ENCODE results near the gene LCN15. TPM values are rescaled to one million over a fixed set of nuclear protein-coding genes. Genes with fewer than 3 reads are reported as not detected.

LCN15 gene
- total RNA-seq, 1 experiment from 2014 or later: not detected

DNA sequence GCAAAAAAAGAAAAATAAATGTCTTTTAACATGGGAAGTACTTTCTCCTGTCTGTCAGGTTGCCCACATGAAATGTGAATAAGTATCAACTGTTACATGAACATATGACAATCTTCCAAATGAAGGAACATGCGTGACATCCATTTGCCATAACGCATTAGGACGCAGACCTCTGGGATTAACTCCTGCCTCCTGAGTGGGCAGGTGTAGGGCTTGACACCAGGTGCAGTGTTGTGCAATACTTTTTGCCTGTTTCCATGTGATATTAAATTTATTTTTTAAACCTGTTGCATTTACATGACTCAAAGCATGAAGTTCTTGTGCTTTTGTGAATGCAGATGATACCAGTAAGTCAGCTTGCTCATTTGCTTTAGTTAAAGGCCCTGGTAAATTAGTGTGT lies 18.1 kb upstream of the LCN15 start:
- Histone ChIP-seq H3K14ac (ENCODE audit: insufficient read depth, low read length) (no peak overlapping the region), H2BK120ac (ENCODE audit: low read depth, low read length, poor library complexity, severe bottlenecking) (no peak overlapping the region), H3K27ac (ENCODE audit: insufficient read length, low read depth, low read length) (no peak overlapping the region), H2BK15ac (ENCODE audit: low read depth, low read length) (no peak overlapping the region), H2AK5ac (ENCODE audit: insufficient read length, low read length) (no peak overlapping the region), H3K9me3 (ENCODE audit: control insufficient read depth, low read depth, low read length) (no peaks in the 10 kb centered on the region), H3K56ac (ENCODE audit: insufficient read length, low read depth, low read length) (no peak overlapping the region), H2AFZ (ENCODE audit: low read length) (no peak overlapping the region), H4K5ac (ENCODE audit: insufficient read length, low read depth, low read length) (no peak overlapping the region), H3T11ph (ENCODE audit: low read length) (no peak overlapping the region), H3K4me2 (ENCODE audit: insufficient read depth, insufficient read length, low read length) (no peak overlapping the region), H3K18ac (ENCODE audit: insufficient read length, low read depth, low read length) (no peak overlapping the region), H4K20me1 (ENCODE audit: control insufficient read depth, insufficient read depth, insufficient read length) (no peaks in the 10 kb centered on the region), H3K23me2 (ENCODE audit: insufficient read length, low read depth, low read length, poor library complexity, severe bottlenecking) (no peaks in the 10 kb centered on the region), H2BK12ac (ENCODE audit: insufficient read length, low read depth, low read length) (no peak overlapping the region), H4K8ac (replicated peaks; ENCODE audit: insufficient read length, low read depth, low read length) (no peak overlapping the region), H3K79me1 (ENCODE audit: insufficient read depth, low read depth, low read length, poor library complexity, severe bottlenecking) (no peaks in the 10 kb centered on the region), H3K27me3 (ENCODE audit: insufficient read depth, low read length) (no peaks in the 10 kb centered on the region; the same call in 1 of the 2 replicates), H3K79me2 (ENCODE audit: insufficient read depth, low read length) (no peaks in the 10 kb centered on the region), H3K9ac (ENCODE audit: extremely low read depth, insufficient read length, low read length) (no peak overlapping the region), H4K91ac (ENCODE audit: insufficient read length, low read depth, low read length) (no peak overlapping the region), H3K4me1 (ENCODE audit: insufficient read depth, low read length) (no peaks in the 10 kb centered on the region), H2BK20ac (ENCODE audit: low read depth, low read length, poor library complexity, severe bottlenecking) (no peak overlapping the region), H3K4ac (ENCODE audit: low read depth, low read length) (no peak overlapping the region), H2BK5ac (ENCODE audit: insufficient read length, low read length) (no peak overlapping the region), H3K23ac (ENCODE audit: insufficient read length, low read depth, low read length) (no peak overlapping the region)
- DNase-seq: no peak
- Mint-ChIP-seq H3K27ac (no peak overlapping the region), H3K36me3 (ENCODE audit: insufficient read depth in 1 of 3, low read depth in 3 of 3) (no peaks in the 10 kb centered on the region; a peak in 1 of 7 replicates), H3K27me3 (ENCODE audit: low read depth) (peaks cover 48% of the 10 kb centered on the region), H3K4me3 (no peak overlapping the region), H3K9me3 (peaks cover 11 to 13% of the 10 kb centered on the region in 2 experiments), H3K4me1 (peaks cover under 1 to 3% of the 10 kb centered on the region in 2 experiments)
- TF ChIP-seq, protein P1, sequence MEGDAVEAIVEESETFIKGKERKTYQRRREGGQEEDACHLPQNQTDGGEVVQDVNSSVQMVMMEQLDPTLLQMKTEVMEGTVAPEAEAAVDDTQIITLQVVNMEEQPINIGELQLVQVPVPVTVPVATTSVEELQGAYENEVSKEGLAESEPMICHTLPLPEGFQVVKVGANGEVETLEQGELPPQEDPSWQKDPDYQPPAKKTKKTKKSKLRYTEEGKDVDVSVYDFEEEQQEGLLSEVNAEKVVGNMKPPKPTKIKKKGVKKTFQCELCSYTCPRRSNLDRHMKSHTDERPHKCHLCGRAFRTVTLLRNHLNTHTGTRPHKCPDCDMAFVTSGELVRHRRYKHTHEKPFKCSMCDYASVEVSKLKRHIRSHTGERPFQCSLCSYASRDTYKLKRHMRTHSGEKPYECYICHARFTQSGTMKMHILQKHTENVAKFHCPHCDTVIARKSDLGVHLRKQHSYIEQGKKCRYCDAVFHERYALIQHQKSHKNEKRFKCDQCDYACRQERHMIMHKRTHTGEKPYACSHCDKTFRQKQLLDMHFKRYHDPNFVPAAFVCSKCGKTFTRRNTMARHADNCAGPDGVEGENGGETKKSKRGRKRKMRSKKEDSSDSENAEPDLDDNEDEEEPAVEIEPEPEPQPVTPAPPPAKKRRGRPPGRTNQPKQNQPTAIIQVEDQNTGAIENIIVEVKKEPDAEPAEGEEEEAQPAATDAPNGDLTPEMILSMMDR (conservative IDR thresholded peaks at IDR 0.05): no peak
- no CpG with 5 or more reads among the region's 3 CpGs for WGBS (ENCODE audit: extremely low coverage, insufficient read length, low lambda C conversion rate)
